Sigmoid colon (tissue), 4 donors: ENCODE data around the gene LCLAT1.

ENCODE experiments used
- CTCF ChIP-seq, 4 experiments: fragments of 450-650 bp in 3 of 4; fragments of 200-600 bp in 1 of 4; IDR thresholded peaks; one replicate each; pipeline ENCODE4 v1.5.1; 2016 to 2019; ENCODE audit warnings: antibody characterized with exemption in 4 of 4, mild to moderate bottlenecking in 3 of 4, moderate library complexity in 2 of 4
- EP300 ChIP-seq, 4 donors: sonication (generic); formaldehyde crosslinking; IDR thresholded peaks; one replicate each; pipeline ENCODE4 v1.6.1; 2017; ENCODE audit warnings: antibody characterized with exemption in 4 of 4
- POLR2A ChIP-seq, 2 donors: fragments of 450-650 bp; IDR thresholded peaks; one replicate each; pipeline ENCODE4 v1.6.1; 2016; ENCODE audit warnings: antibody characterized with exemption in 2 of 2, mild to moderate bottlenecking in 2 of 2, moderate library complexity in 2 of 2
- POLR2AphosphoS5 ChIP-seq, 4 donors: sonication (generic); formaldehyde crosslinking; IDR thresholded peaks; one replicate each; pipeline ENCODE4 v1.6.1; 2017; ENCODE audit warnings: antibody characterized with exemption in 4 of 4

- TF ChIP-seq POLR2A (IDR thresholded peaks at IDR 0.05) (no peak), CTCF (IDR thresholded peaks at IDR 0.05) (no peak), POLR2AphosphoS5 (IDR thresholded peaks at IDR 0.05) (no peak), EP300 (IDR thresholded peaks at IDR 0.05) (no peak)
These were observed 161.6 kb downstream of the LCLAT1 start for GRCh38 chr2:30608643-30609042.
